Fibroblast of skin of left quadriceps (primary cell): ENCODE data around the gene ERFE.

Source experiments
- DNase-seq, 2 experiments: peaks; one replicate each; pipeline ENCODE4 v3.0.0-alpha.2; 2013; ENCODE audit warnings: low read depth in 2 of 2

The ERFE gene

GRCh38 chr2:238126338-238126737 is 32.4 kb upstream of the ERFE start:
- no peak for DNase-seq

GRCh38 chr2:238126775-238127164 is 32.0 kb upstream of the ERFE start:
- no peak for DNase-seq

- peak; percentile 34 to 46 for DNase-seq
Observed at GRCh38 chr2:238127165-238128060, 31.4 kb upstream of the ERFE start.

GRCh38 chr2:238128061-238128440 is 30.7 kb upstream of the ERFE start:
- no peak for DNase-seq

GRCh38 chr2:238128534-238129001 is 30.2 kb upstream of the ERFE start:
- no peak for DNase-seq

- DNase-seq, result no peak
Observed at GRCh38 chr2:238129166-238130010, 29.4 kb upstream of the ERFE start.

- DNase-seq, result no peak
Observed at GRCh38 chr2:238130111-238130695, 28.6 kb upstream of the ERFE start.

GRCh38 chr2:238130696-238131628 is 27.8 kb upstream of the ERFE start:
- no peak for DNase-seq

- DNase-seq, result no peak
Observed at GRCh38 chr2:238131761-238132462, 26.9 kb upstream of the ERFE start.

GRCh38 chr2:238132463-238133450 is 26.0 kb upstream of the ERFE start:
- DNase-seq, result no peak

GRCh38 chr2:238133499-238134392 is 25.0 kb upstream of the ERFE start:
- no peak for DNase-seq

GRCh38 chr2:238134393-238134785 is 24.4 kb upstream of the ERFE start:
- no peak for DNase-seq

GRCh38 chr2:238135601-238136150 is 23.1 kb upstream of the ERFE start:
- no peak for DNase-seq

- DNase-seq, result peak in 1 of 2 experiments; percentile 20
Observed at GRCh38 chr2:238136820-238137537, 21.8 kb upstream of the ERFE start.

GRCh38 chr2:238137885-238138284 is 20.9 kb upstream of the ERFE start:
- DNase-seq, result no peak

GRCh38 chr2:238138331-238139195 is 20.2 kb upstream of the ERFE start, which contains the start of gene KLHL30:
Gene KLHL30, plus strand, starts transcription at chr2:238138668. Its CDS starts 2,087 bp downstream, at chr2:238140755.
- no peak for DNase-seq
